Transverse colon (tissue), 3 donors: ENCODE results near the gene RUSF1.

Experiments
- CTCF ChIP-seq, 5 experiments: fragments of 200-600 bp in 3 of 5; fragments of 450-650 bp in 2 of 5; sonication (generic) in 3 of 5; IDR thresholded peaks; 1 replicate in 2 of 5; 2 replicates in 3 of 5; pipeline ENCODE4 v1.5.1; 2016 to 2017; ENCODE audit warnings: antibody characterized with exemption in 5 of 5, inconsistent platforms in 3 of 5, mild to moderate bottlenecking in 2 of 5, moderate library complexity in 1 of 5
- EP300 ChIP-seq: sonication (generic); formaldehyde crosslinking; IDR thresholded peaks from one replicate; pipeline ENCODE4 v1.6.1; 2017; ENCODE audit warnings: antibody characterized with exemption, low read depth
- POLR2A ChIP-seq: fragments of 450-650 bp; IDR thresholded peaks from one replicate; pipeline ENCODE4 v1.6.1; 2016; ENCODE audit warnings: antibody characterized with exemption, mild to moderate bottlenecking, moderate library complexity

GRCh38 chr16:31519759-31520431, 11.7 kb upstream of the RUSF1 start:
- TF ChIP-seq CTCF (IDR thresholded peaks at IDR 0.05): no peak
- no peak for TF ChIP-seq POLR2A
- TF ChIP-seq EP300: no peak
